Osteoblast (primary cell): Measurements from ENCODE around the gene FNDC3B. TPM values are rescaled to one million over a fixed set of nuclear protein-coding genes. Genes with fewer than 3 reads are reported as not detected.

Source experiments
- DNase-seq: peaks from one replicate; pipeline ENCODE4 v3.0.0; 2011; ENCODE audit warnings: low spot score, mixed read lengths; ENCODE audit not compliant: insufficient read length; ENCODE audit errors: missing footprints
- H2AFZ ChIP-seq: 2 replicates; pipeline ENCODE4 v1.6.0; 2011; ENCODE audit warnings: mild to moderate bottlenecking, low read length
- H3K27ac ChIP-seq: 2 replicates; pipeline ENCODE4 v1.5.1; 2011; ENCODE audit warnings: mild to moderate bottlenecking, low read depth, low read length, moderate library complexity
- H3K27me3 ChIP-seq: 2 replicates; pipeline ENCODE4 v1.6.0; 2012; ENCODE audit warnings: mild to moderate bottlenecking, control low read depth, inconsistent platforms, low read length, moderate library complexity; ENCODE audit not compliant: insufficient read depth
- H3K36me3 ChIP-seq: 2 replicates; pipeline ENCODE4 v1.5.1; 2011; ENCODE audit warnings: mild to moderate bottlenecking, low read length, control low read depth, moderate library complexity; ENCODE audit not compliant: insufficient read depth
- H3K4me1 ChIP-seq: 2 replicates; pipeline ENCODE4 v1.5.1; 2011; ENCODE audit warnings: mild to moderate bottlenecking, low read length, control low read depth, moderate library complexity; ENCODE audit not compliant: insufficient read depth
- H3K4me2 ChIP-seq: 2 replicates; pipeline ENCODE4 v1.6.0; 2011; ENCODE audit warnings: mild to moderate bottlenecking, low read length; ENCODE audit not compliant: insufficient read depth
- H3K4me3 ChIP-seq: fragments of 200-600 bp; sonication (generic); 3 replicates; pipeline ENCODE4 v1.5.1; 2012; ENCODE audit warnings: mild to moderate bottlenecking, low read length, inconsistent platforms; ENCODE audit not compliant: insufficient read depth
- H3K79me2 ChIP-seq: 2 replicates; pipeline ENCODE4 v1.6.0; 2012; ENCODE audit warnings: mild to moderate bottlenecking, low read length, control low read depth, inconsistent platforms; ENCODE audit not compliant: insufficient read depth
- H3K9me3 ChIP-seq: 2 replicates; pipeline ENCODE4 v1.5.1; 2011; ENCODE audit warnings: low read depth, low read length, control low read depth
- H4K20me1 ChIP-seq: 2 replicates; pipeline ENCODE4 v1.6.0; 2012; ENCODE audit warnings: mild to moderate bottlenecking, low read length, control low read depth; ENCODE audit not compliant: insufficient read depth
- total RNA-seq: library from RNA; depleted of rRNA; stranded (reverse); fragments of >200 nt; gene quantifications from 2 replicates; pipeline ENCODE4 v1.2.3, GENCODE V29; 2012
- TF ChIP-seq, protein P1 (sequence below): IDR thresholded peaks from 2 replicates; pipeline ENCODE4 v1.5.1; 2011; ENCODE audit warnings: mild to moderate bottlenecking, low read depth, low read length, moderate library complexity; ENCODE audit errors: extremely low read depth

The FNDC3B gene
- total RNA-seq, 1 donor = 179 TPM

GRCh38 chr3:172142864-172143451, 103.6 kb downstream of the FNDC3B start:
- peak overlapping the region; percentile 92 for H3K27ac ChIP-seq
- DNase-seq = no peak
- H3K4me2 ChIP-seq = peak overlapping the region; percentile 62
- TF ChIP-seq, protein P1, sequence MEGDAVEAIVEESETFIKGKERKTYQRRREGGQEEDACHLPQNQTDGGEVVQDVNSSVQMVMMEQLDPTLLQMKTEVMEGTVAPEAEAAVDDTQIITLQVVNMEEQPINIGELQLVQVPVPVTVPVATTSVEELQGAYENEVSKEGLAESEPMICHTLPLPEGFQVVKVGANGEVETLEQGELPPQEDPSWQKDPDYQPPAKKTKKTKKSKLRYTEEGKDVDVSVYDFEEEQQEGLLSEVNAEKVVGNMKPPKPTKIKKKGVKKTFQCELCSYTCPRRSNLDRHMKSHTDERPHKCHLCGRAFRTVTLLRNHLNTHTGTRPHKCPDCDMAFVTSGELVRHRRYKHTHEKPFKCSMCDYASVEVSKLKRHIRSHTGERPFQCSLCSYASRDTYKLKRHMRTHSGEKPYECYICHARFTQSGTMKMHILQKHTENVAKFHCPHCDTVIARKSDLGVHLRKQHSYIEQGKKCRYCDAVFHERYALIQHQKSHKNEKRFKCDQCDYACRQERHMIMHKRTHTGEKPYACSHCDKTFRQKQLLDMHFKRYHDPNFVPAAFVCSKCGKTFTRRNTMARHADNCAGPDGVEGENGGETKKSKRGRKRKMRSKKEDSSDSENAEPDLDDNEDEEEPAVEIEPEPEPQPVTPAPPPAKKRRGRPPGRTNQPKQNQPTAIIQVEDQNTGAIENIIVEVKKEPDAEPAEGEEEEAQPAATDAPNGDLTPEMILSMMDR = no peak
- peaks cover 18% of the 10 kb centered on the region for H3K36me3 ChIP-seq
- no peaks in the 10 kb centered on the region for H3K9me3 ChIP-seq
- no peak overlapping the region for H3K4me3 ChIP-seq
- no peaks in the 10 kb centered on the region for H3K27me3 ChIP-seq
- H2AFZ ChIP-seq = no peak overlapping the region
- peaks cover 15% of the 10 kb centered on the region for H4K20me1 ChIP-seq
- H3K4me1 ChIP-seq = peaks cover 56% of the 10 kb centered on the region
- peaks cover 91% of the 10 kb centered on the region for H3K79me2 ChIP-seq

DNA sequence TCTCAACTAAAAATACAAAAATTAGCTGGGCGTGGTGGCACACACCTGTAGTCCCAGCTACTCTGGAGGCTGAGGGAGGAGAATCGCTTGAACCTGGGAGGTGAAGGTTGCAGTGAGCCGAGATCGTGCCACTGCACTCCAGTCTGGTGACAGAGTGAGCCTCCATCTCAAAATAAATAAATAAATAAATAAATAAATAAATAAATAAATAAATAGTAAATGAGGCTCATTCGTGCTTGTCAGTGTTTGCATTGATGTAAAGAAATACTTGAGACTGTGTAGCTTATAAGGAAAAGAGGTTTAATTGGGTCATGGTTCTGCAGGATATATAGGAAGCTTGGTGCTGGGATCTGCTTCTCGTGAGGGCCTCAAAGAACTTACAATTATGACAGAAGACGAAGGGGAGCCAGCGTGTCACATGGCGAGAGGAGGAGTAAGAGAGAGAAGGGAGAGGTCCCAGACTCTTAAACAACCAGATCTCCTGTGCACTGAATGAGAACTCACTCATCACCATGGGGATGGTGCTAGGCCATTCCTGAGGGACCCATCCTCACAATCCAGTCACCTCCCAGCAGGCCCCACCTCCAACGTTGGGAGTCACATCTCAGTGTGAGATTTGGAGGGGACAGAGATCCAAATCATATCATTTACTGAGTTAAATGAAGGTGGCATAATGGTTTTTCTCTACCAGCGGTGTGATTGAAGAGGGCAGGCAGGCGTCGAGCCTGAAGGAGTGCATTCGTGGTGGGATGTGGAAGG, 104.5 kb downstream of the FNDC3B start:
- H3K79me2 ChIP-seq = peaks cover 94% of the 10 kb centered on the region
- H3K27ac ChIP-seq = peak overlapping the region; percentile 5
- peaks cover 55% of the 10 kb centered on the region for H3K4me1 ChIP-seq
- TF ChIP-seq, protein P1 = no peak
- H4K20me1 ChIP-seq = peaks cover 15% of the 10 kb centered on the region
- H3K4me2 ChIP-seq = no peak overlapping the region
- H2AFZ ChIP-seq = no peak overlapping the region
- no peak overlapping the region for H3K4me3 ChIP-seq
- no peaks in the 10 kb centered on the region for H3K9me3 ChIP-seq
- H3K27me3 ChIP-seq = no peaks in the 10 kb centered on the region
- peaks cover 18% of the 10 kb centered on the region for H3K36me3 ChIP-seq
- no peak for DNase-seq

GRCh38 chr3:172144601-172145000, 105.2 kb downstream of the FNDC3B start:
- no peak overlapping the region for H3K4me2 ChIP-seq
- peaks cover 94% of the 10 kb centered on the region for H3K79me2 ChIP-seq
- H3K36me3 ChIP-seq = peaks cover 18% of the 10 kb centered on the region
- H3K4me3 ChIP-seq = no peak overlapping the region
- TF ChIP-seq, protein P1 = no peak
- peak overlapping the region; percentile 5 for H3K27ac ChIP-seq
- H4K20me1 ChIP-seq = peaks cover 15% of the 10 kb centered on the region
- H3K4me1 ChIP-seq = peaks cover 48% of the 10 kb centered on the region
- H3K27me3 ChIP-seq = no peaks in the 10 kb centered on the region
- H3K9me3 ChIP-seq = no peaks in the 10 kb centered on the region
- DNase-seq = no peak
- no peak overlapping the region for H2AFZ ChIP-seq

DNA sequence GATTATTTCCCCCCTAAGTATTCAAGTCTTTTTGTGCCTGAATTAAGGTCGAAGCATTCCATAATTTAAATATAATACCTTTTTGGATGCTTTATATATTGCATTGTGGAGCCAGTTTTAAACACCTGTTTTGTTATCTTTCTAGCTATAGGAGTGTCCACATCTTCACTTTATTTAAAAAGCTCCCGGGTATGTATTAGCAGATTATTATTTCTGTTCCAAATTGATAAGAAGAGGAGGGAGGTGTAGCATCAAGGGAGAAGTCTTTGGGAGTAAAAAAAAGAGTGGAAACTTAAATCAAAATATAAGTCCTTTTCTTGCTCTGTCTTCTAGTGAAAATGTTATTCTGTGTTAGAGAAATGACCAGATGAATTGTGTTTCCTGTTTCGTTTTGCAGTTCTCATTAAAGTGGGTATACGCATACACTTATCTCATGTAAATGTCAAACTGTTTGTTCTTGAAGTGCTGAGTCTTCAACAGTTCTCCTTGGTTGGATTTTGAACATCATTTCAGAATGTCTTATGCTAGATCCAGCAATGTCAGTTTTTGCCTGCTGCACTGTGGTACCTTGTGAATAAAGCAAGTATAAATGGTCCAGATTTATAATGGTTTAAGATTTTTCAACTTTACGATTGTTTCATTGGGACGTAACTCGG, 105.8 kb downstream of the FNDC3B start:
- TF ChIP-seq, protein P1 = no peak
- Histone ChIP-seq H2AFZ (no peak overlapping the region), H3K79me2 (peaks cover 93% of the 10 kb centered on the region), H3K36me3 (peaks cover 18% of the 10 kb centered on the region), H3K9me3 (no peaks in the 10 kb centered on the region), H3K27me3 (no peaks in the 10 kb centered on the region), H3K4me1 (peaks cover 43% of the 10 kb centered on the region), H4K20me1 (peaks cover 12% of the 10 kb centered on the region), H3K4me3 (no peak overlapping the region), H3K27ac (no peak overlapping the region), H3K4me2 (no peak overlapping the region)
- DNase-seq = no peak
